ENCODE results near the gene CPLX3. TPM values are rescaled to one million over a fixed set of nuclear protein-coding genes. Genes with fewer than 3 reads are reported as not detected.
A peak's percentile ranks its signal among the peaks of the same experiment; 100 is the strongest.

CPLX3 gene
- total RNA-seq, 1 donor from 2014 or later: 0.29 TPM

DNA sequence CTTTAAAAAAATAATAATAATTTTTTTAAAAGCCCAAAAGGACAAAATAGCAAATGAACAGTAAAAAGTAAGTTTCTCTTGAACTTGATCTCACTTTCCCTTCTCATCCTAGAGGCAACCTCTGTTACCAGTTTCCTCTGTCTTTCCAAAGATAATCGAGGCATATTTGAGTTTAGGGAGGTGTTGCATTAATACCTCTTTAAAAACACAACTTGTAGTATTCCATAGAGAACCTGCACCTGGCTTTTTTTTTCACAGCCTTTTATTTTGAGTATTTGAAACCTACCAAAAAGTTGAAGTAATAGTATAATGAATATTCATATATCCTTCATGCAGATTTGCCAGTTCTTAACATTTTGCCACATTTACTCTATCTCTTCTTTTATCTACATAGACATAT, 35.4 kb upstream of the CPLX3 start:
- peaks cover 80% of the 10 kb centered on the region for H3K4me1 Mint-ChIP-seq (ENCODE audit: low read depth)
- no peaks in the 10 kb centered on the region for H3K27me3 Mint-ChIP-seq (ENCODE audit: insufficient read depth)
- intact Hi-C loops (cut with micrococcal nuclease): no loop called here
- H3K9me3 Mint-ChIP-seq: no peaks in the 10 kb centered on the region
- DNase-seq (ENCODE audit: low spot score): no peak
- peaks cover 43% of the 10 kb centered on the region for H3K36me3 Mint-ChIP-seq (ENCODE audit: low read depth)
- H3K27ac Mint-ChIP-seq: peak overlapping the region; percentile 91
- peak overlapping the region; percentile 75 for H3K4me3 Mint-ChIP-seq

GRCh38 chr15:74791667-74792066, 34.8 kb upstream of the CPLX3 start:
- H3K27ac Mint-ChIP-seq: peak overlapping the region; percentile 91
- no peaks in the 10 kb centered on the region for H3K27me3 Mint-ChIP-seq (ENCODE audit: insufficient read depth)
- no peaks in the 10 kb centered on the region for H3K9me3 Mint-ChIP-seq
- peaks cover 84% of the 10 kb centered on the region for H3K4me1 Mint-ChIP-seq (ENCODE audit: low read depth)
- H3K36me3 Mint-ChIP-seq (ENCODE audit: low read depth): peaks cover 44% of the 10 kb centered on the region
- intact Hi-C loops (cut with micrococcal nuclease): loop anchor here (2.0 kb wide), 1 partner anchor 413 kb away; no protein-coding TSS in a partner anchor
- no peak for DNase-seq (ENCODE audit: low spot score)
- peak overlapping the region; percentile 75 for H3K4me3 Mint-ChIP-seq

DNA sequence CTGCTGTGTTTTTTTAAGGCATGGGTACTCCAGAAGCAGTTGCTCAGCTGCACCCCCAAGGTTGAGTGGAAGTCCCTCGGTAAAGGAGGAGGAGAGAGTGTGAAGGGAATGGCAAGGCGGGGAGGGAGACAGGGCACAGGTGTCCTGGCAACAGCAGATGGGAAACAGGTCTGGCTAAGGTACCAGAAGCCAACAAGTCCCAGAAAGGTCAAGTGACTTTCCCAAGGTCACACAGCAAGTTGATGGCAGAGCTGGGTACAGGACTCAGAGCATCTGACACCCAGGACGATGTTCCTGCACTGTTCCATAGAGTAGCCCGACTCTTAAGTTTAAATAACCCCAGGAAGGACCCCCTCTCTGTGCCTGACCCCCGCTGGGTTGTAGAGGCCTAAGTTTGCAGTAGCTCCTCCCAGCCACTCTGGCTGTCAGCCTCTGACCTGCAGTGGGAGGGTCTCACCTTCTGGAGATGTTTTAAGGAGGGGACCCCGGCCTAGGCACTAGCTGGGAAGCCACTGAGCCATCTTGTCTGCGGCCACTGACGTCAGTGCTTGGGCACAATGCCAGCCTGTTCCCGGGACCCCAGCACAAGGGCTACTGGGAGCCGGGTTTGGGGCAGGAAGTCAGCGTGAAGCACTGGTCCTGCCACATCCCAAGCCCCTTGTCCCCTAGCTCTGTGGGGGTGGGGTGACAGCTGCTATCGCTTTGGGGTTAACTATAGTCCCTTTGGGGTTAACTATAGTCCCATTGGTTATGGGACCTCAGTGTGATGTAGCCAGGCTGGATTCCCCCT, 34.0 kb upstream of the CPLX3 start:
- Mint-ChIP-seq H3K9me3 (no peaks in the 10 kb centered on the region), H3K4me3 (peak overlapping the region; percentile 75), H3K27me3 (ENCODE audit: insufficient read depth) (no peaks in the 10 kb centered on the region), H3K4me1 (ENCODE audit: low read depth) (peaks cover 79% of the 10 kb centered on the region), H3K36me3 (ENCODE audit: low read depth) (peaks cover 42% of the 10 kb centered on the region), H3K27ac (peak overlapping the region; percentile 91)
- no peak for DNase-seq (ENCODE audit: low spot score)
- intact Hi-C loops (cut with micrococcal nuclease): loop anchor here (1.0 to 2.0 kb wide), 2 partner anchors 21 to 412 kb away; no protein-coding TSS in a partner anchor

- no peaks in the 10 kb centered on the region for H3K9me3 Mint-ChIP-seq
- peaks cover 75% of the 10 kb centered on the region for H3K4me1 Mint-ChIP-seq (ENCODE audit: low read depth)
- peak overlapping the region; percentile 74 for H3K27ac Mint-ChIP-seq
- peaks cover 44% of the 10 kb centered on the region for H3K36me3 Mint-ChIP-seq (ENCODE audit: low read depth)
- no peak for DNase-seq (ENCODE audit: low spot score)
- H3K27me3 Mint-ChIP-seq (ENCODE audit: insufficient read depth): no peaks in the 10 kb centered on the region
- intact Hi-C loops (cut with micrococcal nuclease): loop anchor here (1.0 to 2.0 kb wide), 2 partner anchors 22 to 411 kb away; no protein-coding TSS in a partner anchor
- H3K4me3 Mint-ChIP-seq: peak overlapping the region; percentile 42
These were observed 33.0 kb upstream of the CPLX3 start for GRCh38 chr15:74793135-74794028.

DNA sequence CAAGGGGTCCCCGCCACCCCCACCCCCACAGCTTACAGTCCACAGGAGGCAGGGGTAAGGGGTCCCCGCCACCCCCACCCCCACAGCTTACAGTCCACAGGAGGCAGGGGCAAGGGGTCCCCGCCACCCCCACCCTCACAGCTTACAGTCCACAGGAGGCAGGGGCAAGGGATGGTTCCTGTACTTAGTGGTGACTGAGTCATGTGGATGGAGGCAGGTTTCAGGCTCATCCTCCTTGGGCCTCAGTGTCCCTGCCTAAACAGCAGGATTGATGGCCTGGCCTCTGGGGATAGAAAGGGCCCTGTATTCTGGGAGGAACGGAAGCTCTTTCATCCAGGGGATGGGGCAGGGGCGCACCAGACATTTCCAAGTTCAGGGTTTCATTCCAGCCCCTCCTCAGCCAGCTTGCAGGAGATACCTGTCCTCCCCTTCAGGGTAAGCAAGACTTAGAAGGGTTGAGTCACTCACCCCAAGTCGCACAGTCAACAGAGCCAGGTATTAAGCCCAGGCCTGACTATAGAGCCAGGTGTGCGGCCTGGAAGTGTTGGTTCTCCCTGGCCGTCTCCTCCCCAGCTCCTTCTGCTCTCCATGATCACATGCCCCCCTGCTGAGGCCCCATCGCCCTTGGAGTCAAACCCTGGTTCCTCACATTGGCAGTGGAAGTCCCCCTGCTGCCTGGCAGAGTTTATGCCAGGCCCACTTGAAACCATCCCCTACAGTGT, 32.0 kb upstream of the CPLX3 start:
- H3K27ac Mint-ChIP-seq: peak overlapping the region; percentile 82
- H3K36me3 Mint-ChIP-seq (ENCODE audit: low read depth): peaks cover 43% of the 10 kb centered on the region
- intact Hi-C loops (cut with micrococcal nuclease): no loop called here
- H3K9me3 Mint-ChIP-seq: no peaks in the 10 kb centered on the region
- H3K4me1 Mint-ChIP-seq (ENCODE audit: low read depth): peaks cover 65% of the 10 kb centered on the region
- H3K4me3 Mint-ChIP-seq: peak overlapping the region; percentile 57
- no peaks in the 10 kb centered on the region for H3K27me3 Mint-ChIP-seq (ENCODE audit: insufficient read depth)
- DNase-seq (ENCODE audit: low spot score): no peak

DNA sequence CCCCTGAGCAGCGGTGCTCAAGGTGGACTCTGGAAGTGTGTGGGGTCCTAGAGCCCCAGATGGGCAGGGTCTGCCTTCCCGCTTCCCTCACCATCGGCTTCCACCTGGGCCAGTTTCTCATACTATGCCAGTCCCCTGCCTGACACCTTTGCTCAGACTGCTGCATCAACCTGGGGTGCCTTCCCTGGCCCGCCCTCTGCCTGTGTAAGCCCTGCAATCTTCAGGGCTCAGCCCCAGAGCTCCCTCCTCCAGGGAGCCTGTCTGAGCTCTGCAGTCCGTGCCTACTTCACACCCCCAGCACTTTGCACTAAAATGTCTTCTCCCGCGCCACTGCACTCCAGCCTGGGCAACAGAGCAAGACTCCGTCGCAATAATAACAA, 31.5 kb upstream of the CPLX3 start:
- peak overlapping the region; percentile 57 for H3K4me3 Mint-ChIP-seq
- H3K36me3 Mint-ChIP-seq (ENCODE audit: low read depth): peaks cover 39% of the 10 kb centered on the region

DNA sequence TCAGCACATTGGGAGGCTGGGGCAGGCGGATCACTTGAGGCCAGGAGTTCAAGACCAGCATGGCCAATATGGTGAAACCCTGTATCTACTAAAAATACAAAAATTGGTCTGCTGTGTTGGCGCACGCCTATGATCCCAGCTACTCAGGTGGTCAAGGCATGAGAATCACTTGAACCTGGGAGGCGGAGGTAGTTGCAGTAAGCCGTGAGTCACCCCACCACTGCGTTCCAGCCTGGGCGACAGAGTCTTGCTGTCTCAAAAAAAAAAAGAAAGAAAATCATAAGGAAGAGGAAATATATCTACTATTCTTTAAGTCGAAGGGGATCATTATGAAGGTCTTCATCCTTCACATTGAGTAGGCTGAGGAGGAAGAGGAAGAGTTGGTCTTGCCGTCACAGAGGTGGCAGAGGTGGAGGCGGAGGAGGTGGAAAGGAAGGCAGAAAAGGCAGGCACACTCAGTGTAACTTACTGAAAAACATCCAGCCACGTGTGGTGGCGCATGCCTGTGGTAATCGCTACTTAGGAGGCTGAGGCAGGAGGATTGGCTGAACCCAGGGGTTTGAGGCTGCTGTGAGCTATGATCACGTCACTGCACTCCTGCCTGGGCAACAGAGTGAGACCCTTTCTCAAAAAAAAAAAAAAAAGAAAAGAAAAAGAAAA, 30.3 kb upstream of the CPLX3 start:
- H3K27me3 Mint-ChIP-seq (ENCODE audit: insufficient read depth): no peaks in the 10 kb centered on the region
- peaks cover 60% of the 10 kb centered on the region for H3K4me1 Mint-ChIP-seq (ENCODE audit: low read depth)
- peak overlapping the region; percentile 47 for H3K4me3 Mint-ChIP-seq
- DNase-seq (ENCODE audit: low spot score): no peak
- peak overlapping the region; percentile 84 for H3K27ac Mint-ChIP-seq
- intact Hi-C loops (cut with micrococcal nuclease): no loop called here
- H3K36me3 Mint-ChIP-seq (ENCODE audit: low read depth): peaks cover 39% of the 10 kb centered on the region
- no peaks in the 10 kb centered on the region for H3K9me3 Mint-ChIP-seq

More for the DNA sequence above, 31.5 kb upstream of the CPLX3 start:
- DNase-seq (ENCODE audit: low spot score): no peak
- Mint-ChIP-seq H3K27me3 (ENCODE audit: insufficient read depth) (no peaks in the 10 kb centered on the region), H3K9me3 (no peaks in the 10 kb centered on the region), H3K4me1 (ENCODE audit: low read depth) (peaks cover 65% of the 10 kb centered on the region), H3K27ac (peak overlapping the region; percentile 82)
- intact Hi-C loops (cut with micrococcal nuclease): no loop called here

DNA sequence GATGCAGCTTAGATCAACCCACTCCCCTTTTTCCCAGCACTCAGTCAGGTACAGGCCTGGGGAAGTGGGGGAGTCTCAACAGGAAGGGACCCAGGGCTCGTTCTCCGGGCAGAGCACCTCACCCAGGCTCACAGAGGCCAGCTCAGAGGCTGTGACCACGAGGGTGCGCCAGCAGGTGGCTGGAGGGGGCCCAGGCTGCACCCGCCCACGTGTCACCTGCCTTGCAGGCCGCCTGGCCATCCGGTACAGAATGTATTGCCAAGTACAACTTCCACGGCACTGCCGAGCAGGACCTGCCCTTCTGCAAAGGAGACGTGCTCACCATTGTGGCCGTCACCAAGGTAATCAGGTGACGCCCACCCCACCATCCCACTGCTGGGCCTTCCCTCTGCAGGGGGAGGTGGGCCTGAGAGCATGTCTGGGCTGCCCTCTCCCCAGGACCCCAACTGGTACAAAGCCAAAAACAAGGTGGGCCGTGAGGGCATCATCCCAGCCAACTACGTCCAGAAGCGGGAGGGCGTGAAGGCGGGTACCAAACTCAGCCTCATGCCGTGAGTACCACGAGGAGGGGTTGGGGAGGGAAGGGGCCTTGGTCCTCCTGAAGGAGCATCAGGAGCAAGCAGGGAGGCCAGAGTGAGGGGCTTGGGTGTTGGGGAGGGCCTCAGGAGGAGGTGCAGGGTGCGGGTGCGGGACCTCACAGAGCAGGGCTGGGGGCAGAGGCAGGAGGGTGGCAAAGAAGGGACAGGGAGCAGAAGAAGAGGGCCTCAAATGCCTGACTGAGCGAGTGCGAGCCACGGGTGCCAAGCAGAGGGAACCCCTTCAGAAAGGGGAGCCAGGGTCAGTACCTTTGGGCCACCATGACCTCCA, 27.8 kb upstream of the CPLX3 start:
- DNase-seq (ENCODE audit: low spot score): no peak
- Mint-ChIP-seq H3K9me3 (no peaks in the 10 kb centered on the region), H3K36me3 (ENCODE audit: low read depth) (peaks cover 34% of the 10 kb centered on the region), H3K4me1 (ENCODE audit: low read depth) (peaks cover 35% of the 10 kb centered on the region), H3K27ac (peak overlapping the region; percentile 81), H3K4me3 (no peak overlapping the region), H3K27me3 (ENCODE audit: insufficient read depth) (no peaks in the 10 kb centered on the region)
- intact Hi-C loops (cut with micrococcal nuclease): no loop called here

GRCh38 chr15:74799255-74799855, 27.1 kb upstream of the CPLX3 start:
- H3K36me3 Mint-ChIP-seq (ENCODE audit: low read depth): peaks cover 41% of the 10 kb centered on the region
- no peak for DNase-seq (ENCODE audit: low spot score)
- no peak overlapping the region for H3K4me3 Mint-ChIP-seq
- H3K9me3 Mint-ChIP-seq: no peaks in the 10 kb centered on the region
- intact Hi-C loops (cut with micrococcal nuclease): no loop called here
- H3K27ac Mint-ChIP-seq: peak overlapping the region; percentile 81
- no peaks in the 10 kb centered on the region for H3K27me3 Mint-ChIP-seq (ENCODE audit: insufficient read depth)
- H3K4me1 Mint-ChIP-seq (ENCODE audit: low read depth): peaks cover 39% of the 10 kb centered on the region

GRCh38 chr15:74799856-74800558, 26.4 kb upstream of the CPLX3 start:
- peak; percentile 82 for DNase-seq (ENCODE audit: low spot score)
- Mint-ChIP-seq H3K4me3 (peak overlapping the region; percentile 45), H3K27ac (peak overlapping the region; percentile 81), H3K27me3 (ENCODE audit: insufficient read depth) (no peaks in the 10 kb centered on the region), H3K4me1 (ENCODE audit: low read depth) (peaks cover 37% of the 10 kb centered on the region), H3K36me3 (ENCODE audit: low read depth) (peaks cover 40% of the 10 kb centered on the region), H3K9me3 (no peaks in the 10 kb centered on the region)
- intact Hi-C loops (cut with micrococcal nuclease): loop anchor here (1.0 to 2.0 kb wide), 6 partner anchors 12 to 165 kb away; no protein-coding TSS in a partner anchor
